Coronary artery (tissue), 2 donors: Measurements from ENCODE around the gene FCRL5.

Experiments used
- DNase-seq: peaks from one replicate; pipeline ENCODE4 v3.0.0-alpha.2; 2017; ENCODE audit warnings: low spot score
- H3K27ac ChIP-seq, 2 donors: fragments of 200-600 bp; sonication (generic); one replicate each; pipeline ENCODE4 v1.5.1; 2016 to 2019
- H3K4me3 ChIP-seq: fragments of 200-600 bp; sonication (generic); 2 replicates; pipeline ENCODE4 v1.5.1; 2016; ENCODE audit warnings: mild to moderate bottlenecking, moderate library complexity
- CTCF ChIP-seq: fragments of 200-600 bp; sonication (generic); IDR thresholded peaks from one replicate; pipeline ENCODE4 v1.5.1; 2019; ENCODE audit warnings: antibody characterized with exemption

The FCRL5 gene

GRCh38 chr1:157512036-157512969, 40.0 kb downstream of the FCRL5 start:
- H3K4me3 ChIP-seq: no peak overlapping the region
- no peak for TF ChIP-seq CTCF
- H3K27ac ChIP-seq: no peak overlapping the region
- DNase-seq: no peak

GRCh38 chr1:157509546-157510232, 42.6 kb downstream of the FCRL5 start:
- no peak overlapping the region for H3K4me3 ChIP-seq
- H3K27ac ChIP-seq: no peak overlapping the region
- no peak for TF ChIP-seq CTCF
- DNase-seq: no peak

- DNase-seq: no peak
- TF ChIP-seq CTCF: no peak
- Histone ChIP-seq H3K27ac (no peak overlapping the region), H3K4me3 (no peak overlapping the region)
Observed at GRCh38 chr1:157505481-157506272, 46.6 kb downstream of the FCRL5 start.

GRCh38 chr1:157504646-157505045, 47.7 kb downstream of the FCRL5 start:
- no peak for TF ChIP-seq CTCF
- DNase-seq: no peak
- Histone ChIP-seq H3K27ac (no peak overlapping the region), H3K4me3 (no peak overlapping the region)

GRCh38 chr1:157499521-157499920, 52.8 kb downstream of the FCRL5 start:
- Histone ChIP-seq H3K4me3 (no peak overlapping the region), H3K27ac (no peak overlapping the region)
- no peak for DNase-seq
- no peak for TF ChIP-seq CTCF

GRCh38 chr1:157498736-157499090, 53.6 kb downstream of the FCRL5 start:
- Histone ChIP-seq H3K27ac (no peak overlapping the region), H3K4me3 (no peak overlapping the region)
- TF ChIP-seq CTCF: no peak
- DNase-seq: no peak
